Measurements from ENCODE around the gene NUAK1.

DNA sequence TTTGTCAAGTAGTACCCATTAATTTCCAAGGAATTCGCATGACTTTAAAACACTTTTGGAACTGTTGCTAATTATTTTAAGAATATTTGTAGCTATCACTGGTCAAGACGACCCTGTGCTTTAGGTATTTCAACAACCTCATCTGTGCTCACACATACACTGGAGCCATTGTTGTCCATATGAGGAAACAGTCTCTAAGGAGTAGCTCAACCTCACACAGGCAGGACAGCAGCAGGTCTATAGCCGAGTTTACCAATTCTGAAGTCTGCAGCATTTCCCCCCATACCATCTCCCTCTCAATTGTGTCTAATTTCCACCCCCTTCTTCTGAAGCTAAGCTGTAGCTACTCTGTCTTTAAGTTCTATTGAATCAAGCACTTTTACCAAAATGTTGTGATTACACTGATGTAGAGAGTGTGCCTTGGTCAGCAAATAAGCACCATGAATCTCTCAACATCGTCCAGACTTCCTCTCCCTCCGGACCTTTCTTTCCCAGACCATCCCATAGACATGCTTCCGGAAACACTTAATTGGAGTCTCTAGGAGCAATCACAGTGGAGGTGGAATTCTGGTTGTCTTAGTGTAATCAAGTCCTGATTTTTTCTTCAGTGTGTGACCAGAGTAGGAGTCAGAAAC lies 48.5 kb upstream of the NUAK1 start:
- TF ChIP-seq EZH2phosphoT487 (IDR thresholded peaks at IDR 0.05; ENCODE audit: borderline replicate concordance) (no peak), POLR2AphosphoS5 (IDR thresholded peaks at IDR 0.05; ENCODE audit: low read depth, low read length) (no peak), EZH2 (IDR thresholded peaks at IDR 0.05) (no peak), FOSL1 (IDR thresholded peaks at IDR 0.05; ENCODE audit: low read depth) (no peak), SIN3A (IDR thresholded peaks at IDR 0.05; ENCODE audit: low read depth) (no peak), POLR2A (IDR thresholded peaks at IDR 0.05; ENCODE audit: borderline replicate concordance, extremely low read depth, insufficient read depth, insufficient read length) (no peak), SP1 (IDR thresholded peaks at IDR 0.05; ENCODE audit: low read depth) (no peak), YY1 (IDR thresholded peaks at IDR 0.05; ENCODE audit: extremely low read depth, insufficient replicate concordance, low read depth, low read length) (no peak), JUND (IDR thresholded peaks at IDR 0.05) (no peak)
- TF ChIP-seq, protein P1, sequence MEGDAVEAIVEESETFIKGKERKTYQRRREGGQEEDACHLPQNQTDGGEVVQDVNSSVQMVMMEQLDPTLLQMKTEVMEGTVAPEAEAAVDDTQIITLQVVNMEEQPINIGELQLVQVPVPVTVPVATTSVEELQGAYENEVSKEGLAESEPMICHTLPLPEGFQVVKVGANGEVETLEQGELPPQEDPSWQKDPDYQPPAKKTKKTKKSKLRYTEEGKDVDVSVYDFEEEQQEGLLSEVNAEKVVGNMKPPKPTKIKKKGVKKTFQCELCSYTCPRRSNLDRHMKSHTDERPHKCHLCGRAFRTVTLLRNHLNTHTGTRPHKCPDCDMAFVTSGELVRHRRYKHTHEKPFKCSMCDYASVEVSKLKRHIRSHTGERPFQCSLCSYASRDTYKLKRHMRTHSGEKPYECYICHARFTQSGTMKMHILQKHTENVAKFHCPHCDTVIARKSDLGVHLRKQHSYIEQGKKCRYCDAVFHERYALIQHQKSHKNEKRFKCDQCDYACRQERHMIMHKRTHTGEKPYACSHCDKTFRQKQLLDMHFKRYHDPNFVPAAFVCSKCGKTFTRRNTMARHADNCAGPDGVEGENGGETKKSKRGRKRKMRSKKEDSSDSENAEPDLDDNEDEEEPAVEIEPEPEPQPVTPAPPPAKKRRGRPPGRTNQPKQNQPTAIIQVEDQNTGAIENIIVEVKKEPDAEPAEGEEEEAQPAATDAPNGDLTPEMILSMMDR (IDR thresholded peaks at IDR 0.05 in 2 of 3, conservative IDR thresholded peaks at IDR 0.05 in 1 of 3; ENCODE audit: borderline replicate concordance in 1 of 3, insufficient read depth in 1 of 3, low read depth in 2 of 3, low read length in 2 of 3), result no peak
- TF ChIP-seq, protein P2, sequence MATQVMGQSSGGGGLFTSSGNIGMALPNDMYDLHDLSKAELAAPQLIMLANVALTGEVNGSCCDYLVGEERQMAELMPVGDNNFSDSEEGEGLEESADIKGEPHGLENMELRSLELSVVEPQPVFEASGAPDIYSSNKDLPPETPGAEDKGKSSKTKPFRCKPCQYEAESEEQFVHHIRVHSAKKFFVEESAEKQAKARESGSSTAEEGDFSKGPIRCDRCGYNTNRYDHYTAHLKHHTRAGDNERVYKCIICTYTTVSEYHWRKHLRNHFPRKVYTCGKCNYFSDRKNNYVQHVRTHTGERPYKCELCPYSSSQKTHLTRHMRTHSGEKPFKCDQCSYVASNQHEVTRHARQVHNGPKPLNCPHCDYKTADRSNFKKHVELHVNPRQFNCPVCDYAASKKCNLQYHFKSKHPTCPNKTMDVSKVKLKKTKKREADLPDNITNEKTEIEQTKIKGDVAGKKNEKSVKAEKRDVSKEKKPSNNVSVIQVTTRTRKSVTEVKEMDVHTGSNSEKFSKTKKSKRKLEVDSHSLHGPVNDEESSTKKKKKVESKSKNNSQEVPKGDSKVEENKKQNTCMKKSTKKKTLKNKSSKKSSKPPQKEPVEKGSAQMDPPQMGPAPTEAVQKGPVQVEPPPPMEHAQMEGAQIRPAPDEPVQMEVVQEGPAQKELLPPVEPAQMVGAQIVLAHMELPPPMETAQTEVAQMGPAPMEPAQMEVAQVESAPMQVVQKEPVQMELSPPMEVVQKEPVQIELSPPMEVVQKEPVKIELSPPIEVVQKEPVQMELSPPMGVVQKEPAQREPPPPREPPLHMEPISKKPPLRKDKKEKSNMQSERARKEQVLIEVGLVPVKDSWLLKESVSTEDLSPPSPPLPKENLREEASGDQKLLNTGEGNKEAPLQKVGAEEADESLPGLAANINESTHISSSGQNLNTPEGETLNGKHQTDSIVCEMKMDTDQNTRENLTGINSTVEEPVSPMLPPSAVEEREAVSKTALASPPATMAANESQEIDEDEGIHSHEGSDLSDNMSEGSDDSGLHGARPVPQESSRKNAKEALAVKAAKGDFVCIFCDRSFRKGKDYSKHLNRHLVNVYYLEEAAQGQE (IDR thresholded peaks at IDR 0.05; ENCODE audit: low read depth), result no peak

Measured in HCT116 (cell line).